Measurements from ENCODE around the gene SMAD3. TPM values are rescaled to one million over a fixed set of nuclear protein-coding genes. Genes with fewer than 3 reads are reported as not detected.
A peak's percentile ranks its signal among the peaks of the same experiment; 100 is the strongest.
"Not testable (repeated sequence)": the region's sequence is repeated elsewhere in the genome, so short reads cannot be mapped to it uniquely, and the experiment has no call there.

SMAD3 gene
- total RNA-seq, 1 donor from 2014 or later: 5.4 TPM

DNA sequence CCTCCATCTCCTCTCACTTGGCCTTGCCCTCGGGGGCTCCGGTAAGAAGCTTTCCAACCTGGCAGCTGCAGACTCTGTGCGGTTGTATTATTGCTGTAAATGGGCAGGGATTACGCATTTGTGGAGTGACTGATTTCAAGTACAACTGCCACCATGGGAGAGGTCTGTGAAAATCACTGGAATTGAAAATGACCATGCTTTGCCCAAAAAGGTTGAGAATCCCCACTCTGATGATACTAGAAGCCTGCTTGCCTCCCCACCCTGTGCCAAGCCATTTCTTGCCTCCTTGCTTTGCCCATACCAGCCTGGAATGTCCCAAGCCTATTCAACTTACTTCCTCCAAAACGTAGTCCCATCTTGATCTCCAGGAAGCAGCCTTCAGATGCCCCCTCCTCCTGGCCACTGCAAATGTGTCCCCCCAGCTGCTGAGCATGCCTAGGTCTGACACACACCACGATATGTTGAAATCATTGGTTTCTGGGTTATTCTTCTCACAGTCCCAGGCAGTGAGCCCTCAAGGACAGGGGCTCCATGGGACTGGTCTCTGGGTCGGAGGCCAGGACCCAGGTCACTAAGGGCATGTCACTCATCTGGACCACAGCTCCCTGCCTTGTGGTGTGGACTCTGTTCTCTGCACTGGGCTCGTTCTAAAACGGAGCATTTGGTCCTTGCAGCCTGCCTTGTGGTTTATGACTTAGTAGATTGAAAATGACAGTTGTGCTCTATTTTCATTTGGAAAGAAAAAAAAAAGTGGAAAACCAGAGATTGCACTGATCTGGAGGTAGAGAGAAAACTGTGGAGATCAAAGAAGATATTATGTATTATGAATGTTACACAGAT lies 42.9 kb downstream of the SMAD3 start:
- DNase-seq (ENCODE audit: low read depth in 2 of 2): no peak

DNA sequence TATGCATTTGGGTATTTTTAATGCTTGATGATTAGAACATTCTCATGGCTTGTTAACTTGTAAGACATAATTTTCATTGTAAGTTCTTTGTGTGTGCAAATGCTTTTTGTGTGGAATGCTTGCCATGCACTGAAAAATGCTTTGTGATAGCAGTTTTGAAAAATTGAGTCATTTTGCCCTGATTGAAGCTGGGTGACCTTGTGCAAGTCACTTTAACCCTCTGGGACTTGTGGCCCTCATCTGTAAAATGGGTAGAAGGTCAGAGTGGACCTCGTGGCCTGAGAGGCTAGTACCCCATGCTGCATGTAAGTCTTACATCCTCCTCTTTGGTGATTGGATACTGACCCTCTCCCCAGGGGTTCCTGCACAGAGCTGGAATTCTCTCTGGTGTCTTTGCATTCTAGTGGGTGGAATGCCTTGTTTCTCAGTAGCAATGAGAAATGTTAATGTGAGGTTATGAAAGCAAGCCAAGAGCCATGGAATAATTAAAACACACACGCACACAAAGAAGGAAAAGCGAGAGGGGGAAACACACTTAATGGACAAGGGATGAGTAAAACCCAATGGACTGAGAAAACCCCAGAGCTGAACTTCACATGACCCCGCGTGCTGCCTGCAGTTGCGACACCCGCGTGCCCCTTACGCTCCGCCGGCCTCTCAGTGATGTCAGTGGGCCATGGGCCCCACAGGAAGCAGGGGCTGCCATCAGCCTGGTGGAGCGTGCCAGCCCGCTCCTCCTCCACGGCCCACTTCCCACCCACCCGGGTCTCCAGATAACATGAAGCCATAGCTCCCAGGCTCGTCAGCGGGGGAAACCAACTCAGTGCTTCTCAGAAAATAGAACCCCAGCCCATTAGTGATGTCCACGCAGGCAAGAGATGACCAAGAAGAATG lies 44.0 kb downstream of the SMAD3 start:
- peak; percentile 85 to 94 for DNase-seq (ENCODE audit: low read depth in 2 of 2)

DNA sequence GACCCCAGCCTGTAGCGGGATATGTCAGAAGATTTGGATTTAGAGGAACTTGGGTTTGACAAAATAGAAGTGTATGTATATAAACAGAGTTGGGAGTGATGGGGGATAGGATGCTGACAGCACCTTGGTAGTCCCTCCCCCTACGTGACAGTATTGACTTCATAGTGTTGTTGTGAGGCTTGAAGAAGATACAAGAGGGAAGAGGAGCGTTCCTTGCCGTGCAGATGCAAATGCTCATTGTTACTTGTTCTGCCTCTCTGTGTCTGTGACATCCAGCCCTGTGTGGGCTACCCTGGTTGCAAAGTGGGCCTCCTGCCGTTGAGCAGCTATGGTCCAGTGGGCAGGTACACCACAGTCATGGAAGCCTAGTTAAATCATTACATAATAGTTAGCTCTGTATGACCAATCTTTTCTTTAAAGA lies 45.0 kb downstream of the SMAD3 start:
- DNase-seq (ENCODE audit: low read depth in 2 of 2): no peak

DNA sequence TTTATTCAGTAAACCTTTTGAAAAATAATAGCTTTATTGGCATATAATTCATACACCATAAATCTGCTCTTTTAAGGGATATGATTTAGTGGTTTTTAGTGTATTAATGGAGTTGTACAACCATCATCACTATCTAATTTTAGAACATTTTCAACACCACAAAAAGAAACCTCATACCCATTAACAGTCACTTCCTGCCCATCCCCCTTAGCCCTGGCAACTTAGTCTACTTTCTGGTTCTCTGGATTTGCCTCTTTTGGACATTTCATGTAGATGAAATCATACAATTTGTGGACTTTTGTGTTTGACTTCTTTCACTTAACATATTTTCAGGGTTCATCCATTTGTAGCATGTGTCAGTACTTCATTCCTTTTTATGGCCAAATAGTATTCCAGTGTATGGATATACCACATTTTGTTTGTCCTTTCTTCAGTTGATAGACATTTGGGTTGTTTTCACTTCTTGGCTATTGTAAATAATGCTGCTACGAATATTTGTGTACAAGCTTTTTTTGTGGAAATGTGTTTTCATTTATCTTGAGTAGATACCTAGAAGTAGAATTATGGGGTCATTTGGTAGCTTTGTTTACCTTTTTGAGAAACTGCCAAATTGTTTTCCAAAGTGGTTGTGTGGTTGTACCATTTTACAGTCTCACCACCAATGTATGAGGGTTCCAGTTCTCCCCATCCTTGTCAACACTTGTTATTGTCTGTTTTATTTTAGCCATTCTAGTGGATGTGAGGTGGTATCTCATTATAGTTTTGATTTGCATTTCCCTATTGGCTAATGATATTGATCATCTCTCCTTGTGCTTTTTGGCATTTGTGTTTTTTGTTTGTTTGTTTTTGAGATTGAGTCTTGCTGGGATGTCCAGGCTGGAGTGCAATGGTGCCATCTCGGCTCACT lies 45.8 kb downstream of the SMAD3 start:
- DNase-seq (ENCODE audit: low read depth in 2 of 2): peak in 1 of 2 donors; percentile 59

DNA sequence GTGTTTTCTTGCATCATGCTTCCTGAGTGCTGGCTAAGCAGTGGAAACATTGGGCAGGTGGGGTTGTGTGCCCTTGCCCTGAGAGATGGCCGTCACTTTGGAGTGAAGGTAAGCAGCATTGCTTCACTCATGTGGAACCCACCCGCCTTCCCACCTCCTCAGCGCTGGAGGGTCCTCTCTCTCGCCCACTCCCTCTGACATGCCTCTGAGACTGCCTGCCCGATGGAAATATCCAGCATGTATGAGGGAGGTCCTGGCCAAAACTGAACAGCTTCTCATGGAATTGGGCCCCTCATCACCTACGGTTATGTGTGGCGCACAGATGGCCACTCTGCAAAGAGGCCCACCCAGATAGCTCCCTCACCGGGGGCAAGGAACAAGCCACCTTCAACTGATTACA lies 48.6 kb downstream of the SMAD3 start:
- no peak for DNase-seq (ENCODE audit: low read depth in 2 of 2)

DNA sequence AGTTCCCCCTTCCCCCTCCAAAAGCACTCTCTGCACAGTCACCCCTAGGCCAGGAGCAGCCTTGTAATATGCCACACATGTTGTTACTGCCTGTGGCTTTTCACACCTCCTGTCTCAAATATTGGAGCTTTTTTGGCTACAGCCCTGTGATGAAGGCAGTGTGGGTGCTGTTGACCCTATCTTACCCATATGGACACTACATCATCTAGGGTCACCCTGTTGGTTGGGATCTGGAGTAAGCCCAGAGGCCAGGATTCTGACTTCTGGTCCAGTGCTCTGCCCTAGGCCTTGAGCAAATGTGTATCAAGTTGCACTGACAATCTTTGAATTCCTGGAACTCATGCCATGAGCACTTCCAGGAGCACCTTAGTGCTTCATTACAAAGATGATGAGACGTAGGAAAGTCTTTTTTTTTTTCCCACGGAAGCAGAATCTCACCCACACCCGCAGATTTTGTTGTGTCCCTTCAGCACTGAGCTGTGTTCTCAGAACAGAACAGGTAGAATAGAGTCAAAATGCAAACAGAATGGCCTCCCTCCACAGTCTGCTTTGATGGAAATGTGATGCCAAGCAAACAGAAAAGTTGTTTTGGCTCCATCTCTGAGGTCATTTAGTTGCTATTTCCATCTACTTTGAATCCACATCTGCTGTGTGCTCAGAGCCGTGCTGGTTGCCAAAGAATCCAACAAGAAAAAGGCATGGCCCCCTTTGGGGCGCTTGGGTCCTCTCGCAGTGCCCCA lies 49.6 kb downstream of the SMAD3 start:
- no peak for DNase-seq (ENCODE audit: low read depth in 2 of 2)

DNA sequence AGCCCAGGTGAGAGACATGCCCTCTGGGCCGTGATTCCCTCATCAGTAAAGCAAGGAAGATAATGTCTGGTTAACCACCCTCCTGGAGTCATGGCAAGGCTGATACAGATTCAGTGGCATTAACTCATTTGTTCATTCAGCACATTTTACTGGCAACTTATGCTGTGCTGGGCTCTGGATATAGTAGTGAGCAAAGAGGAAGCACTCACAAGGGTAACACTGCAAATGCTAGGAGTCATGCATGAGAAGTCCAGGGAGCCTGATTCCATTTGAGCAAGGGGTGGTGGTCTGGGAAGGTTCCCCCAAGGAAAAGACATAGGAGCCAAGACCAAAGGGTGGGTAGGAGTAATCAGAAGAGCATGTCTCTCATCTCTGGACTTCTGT lies 50.2 kb downstream of the SMAD3 start:
- no peak for DNase-seq (ENCODE audit: low read depth in 2 of 2)

DNA sequence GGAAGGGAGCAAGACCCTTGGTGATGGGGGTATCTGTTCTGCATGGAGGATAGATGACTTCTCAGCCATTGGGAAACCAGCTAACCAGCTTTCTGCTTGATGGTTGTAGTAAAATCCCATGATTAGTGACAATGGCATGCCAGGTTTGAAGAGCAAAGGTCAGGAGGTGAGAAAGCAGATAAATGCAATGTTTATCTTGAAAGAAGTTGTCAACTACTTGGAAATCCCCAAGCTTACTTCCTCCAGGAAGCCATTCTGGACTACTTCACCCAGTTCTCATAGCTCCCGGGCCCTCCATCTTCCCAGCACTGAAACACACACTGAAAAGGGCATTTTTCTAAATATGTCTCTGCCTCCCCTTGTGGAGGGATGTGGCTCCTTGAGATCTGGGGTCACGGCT lies 51.3 kb downstream of the SMAD3 start:
- DNase-seq (ENCODE audit: low read depth in 2 of 2): peak in 1 of 2 donors; percentile 81

DNA sequence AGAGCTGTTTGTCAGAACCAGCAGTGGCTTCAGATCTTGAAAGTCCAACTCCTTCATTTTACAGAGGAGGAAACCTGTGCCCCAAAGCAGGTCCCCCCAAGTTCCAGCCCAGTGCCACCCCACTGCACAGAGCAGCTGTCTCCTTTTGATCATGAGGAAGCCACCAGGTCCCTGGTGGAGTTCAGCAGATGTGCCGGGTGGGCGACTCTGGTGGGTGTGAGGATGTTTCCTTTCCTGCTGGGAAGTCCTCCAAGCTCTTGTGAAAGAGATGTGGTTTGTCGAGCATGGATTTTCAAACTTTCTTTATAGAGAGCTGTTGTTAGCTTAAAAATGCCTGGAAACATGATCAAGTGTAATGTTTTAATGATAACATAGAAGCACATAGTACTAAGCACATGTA lies 52.0 kb downstream of the SMAD3 start:
- DNase-seq (ENCODE audit: low read depth in 2 of 2): no peak

DNA sequence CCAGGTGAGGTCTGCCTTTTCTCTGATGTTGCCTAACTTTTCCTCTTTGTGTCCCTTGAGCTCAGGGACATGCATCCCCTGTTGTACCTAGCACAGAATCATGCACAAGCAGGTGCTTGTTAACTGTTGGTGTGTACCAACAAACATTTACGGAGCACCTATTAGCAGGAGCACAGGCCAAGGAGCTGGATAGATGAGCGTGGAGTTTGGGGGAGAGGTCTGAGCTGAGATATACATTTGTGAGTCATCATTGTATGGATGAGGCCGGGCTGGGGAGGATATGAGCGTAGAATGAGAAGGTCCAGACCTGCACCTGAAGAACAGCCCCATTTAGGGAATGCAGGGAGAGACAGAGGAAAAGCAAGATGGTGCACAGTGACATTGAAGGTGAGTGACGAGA lies 53.4 kb downstream of the SMAD3 start:
- no peak for DNase-seq (ENCODE audit: low read depth in 2 of 2)

DNA sequence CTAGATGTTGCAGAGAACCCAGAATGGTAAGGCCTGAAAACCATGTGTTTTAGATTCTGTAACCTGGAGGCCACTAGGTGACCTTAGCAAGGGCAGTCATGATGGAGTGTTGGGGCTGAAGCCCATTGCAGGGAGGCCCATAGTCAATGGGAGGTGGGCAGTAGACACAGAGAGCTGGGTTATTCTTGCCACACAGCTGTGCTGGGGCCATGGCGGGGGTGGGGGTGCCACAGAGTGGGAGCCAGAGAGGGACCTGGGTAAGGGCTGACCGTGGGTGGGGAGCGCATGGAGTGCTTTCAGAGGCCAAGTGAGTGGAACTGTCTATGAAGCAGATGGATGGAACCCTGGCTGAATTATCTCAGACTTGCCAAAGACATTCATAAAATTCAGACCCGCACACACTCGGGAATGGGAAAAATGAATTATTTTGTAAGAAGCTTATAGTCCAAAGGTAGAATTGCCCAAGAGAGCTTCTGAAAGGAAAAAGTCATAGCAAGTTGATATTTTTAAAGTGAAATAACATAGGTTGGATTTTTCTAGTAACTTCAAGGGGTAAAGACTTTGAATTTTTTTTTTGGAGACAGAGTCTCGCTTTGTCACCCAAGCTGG lies 53.9 kb downstream of the SMAD3 start:
- no peak for DNase-seq (ENCODE audit: low read depth in 2 of 2)

DNA sequence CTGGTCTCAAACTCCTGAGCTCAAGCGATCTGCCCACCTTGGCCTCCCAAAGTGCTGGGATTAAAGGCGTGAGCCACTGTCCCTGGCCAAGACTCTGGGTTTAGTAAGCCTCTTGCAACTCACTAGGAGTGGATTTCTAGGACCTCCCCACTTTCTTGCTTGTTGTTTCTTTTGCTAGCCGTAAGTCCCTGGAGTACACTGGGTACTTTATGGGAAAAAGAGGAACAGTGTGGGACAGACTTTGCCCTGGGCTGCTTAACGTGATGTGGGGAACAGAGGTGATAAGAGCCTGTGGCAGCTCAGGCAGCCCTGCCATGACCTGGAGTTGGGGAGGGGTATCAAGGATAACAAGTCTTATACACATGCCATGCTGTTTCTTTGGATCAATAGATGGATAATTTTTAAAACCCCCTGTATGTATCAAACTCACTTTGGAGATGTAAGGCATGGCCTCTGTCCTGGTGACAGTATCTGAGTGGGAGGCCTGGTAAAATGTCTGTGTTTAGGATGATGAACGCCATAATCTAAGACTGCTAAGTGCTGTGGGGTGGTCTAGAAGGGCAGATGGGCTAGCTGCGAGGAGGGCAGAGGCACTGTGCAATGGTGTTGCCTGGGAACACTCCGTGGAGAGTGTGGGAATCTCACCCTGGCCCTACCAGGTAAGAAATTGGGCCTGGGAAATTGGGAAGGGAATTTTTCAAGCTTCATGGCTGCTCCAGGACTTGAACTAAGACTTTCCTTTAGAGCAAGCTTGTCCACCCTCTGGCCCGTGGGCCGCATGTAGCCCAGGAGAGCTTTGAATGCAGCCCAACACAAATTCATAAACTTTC lies 54.8 kb downstream of the SMAD3 start:
- DNase-seq (ENCODE audit: low read depth in 2 of 2): peak in 1 of 2 donors; percentile 32

DNA sequence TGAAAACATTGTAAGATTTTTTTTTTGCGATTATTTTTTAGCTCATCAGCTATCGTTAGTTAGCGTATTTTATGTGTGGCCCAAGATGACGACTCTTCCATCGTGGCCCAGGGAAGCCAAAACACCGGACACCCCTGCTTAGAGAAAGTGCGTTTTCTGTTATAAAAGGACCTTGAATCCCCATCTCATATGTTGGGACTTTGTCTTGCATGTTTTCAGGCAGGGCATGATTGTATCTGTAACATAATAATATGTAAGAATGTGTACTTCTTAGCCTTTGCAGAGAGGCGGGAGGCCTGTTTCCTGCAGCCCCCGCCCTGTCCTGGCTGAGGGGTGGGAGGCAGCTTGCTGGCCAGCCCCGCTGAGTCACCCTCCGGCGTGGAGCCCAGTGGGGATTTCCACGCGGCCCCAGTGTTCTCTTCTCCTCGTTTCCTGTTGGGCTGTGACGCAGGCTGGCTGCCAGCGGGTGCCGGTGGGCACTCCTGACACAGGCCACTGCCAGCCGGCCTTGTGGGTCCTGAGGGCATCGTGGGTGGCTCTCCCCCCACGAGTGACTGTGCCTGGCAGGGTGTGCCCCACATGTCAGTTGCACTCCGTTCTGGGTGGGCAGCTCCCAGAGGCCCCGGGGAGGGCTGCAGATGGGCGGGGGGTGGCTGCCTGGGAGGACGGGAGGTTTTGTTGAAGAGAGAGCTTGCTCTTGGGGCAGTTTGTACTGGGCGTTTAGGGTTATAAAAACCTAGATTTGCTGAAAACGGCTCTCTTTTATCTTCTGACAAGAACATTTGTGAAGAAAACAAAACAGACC lies 55.6 kb downstream of the SMAD3 start:
- DNase-seq (ENCODE audit: low read depth in 2 of 2): peak; percentile 95 to 98

DNA sequence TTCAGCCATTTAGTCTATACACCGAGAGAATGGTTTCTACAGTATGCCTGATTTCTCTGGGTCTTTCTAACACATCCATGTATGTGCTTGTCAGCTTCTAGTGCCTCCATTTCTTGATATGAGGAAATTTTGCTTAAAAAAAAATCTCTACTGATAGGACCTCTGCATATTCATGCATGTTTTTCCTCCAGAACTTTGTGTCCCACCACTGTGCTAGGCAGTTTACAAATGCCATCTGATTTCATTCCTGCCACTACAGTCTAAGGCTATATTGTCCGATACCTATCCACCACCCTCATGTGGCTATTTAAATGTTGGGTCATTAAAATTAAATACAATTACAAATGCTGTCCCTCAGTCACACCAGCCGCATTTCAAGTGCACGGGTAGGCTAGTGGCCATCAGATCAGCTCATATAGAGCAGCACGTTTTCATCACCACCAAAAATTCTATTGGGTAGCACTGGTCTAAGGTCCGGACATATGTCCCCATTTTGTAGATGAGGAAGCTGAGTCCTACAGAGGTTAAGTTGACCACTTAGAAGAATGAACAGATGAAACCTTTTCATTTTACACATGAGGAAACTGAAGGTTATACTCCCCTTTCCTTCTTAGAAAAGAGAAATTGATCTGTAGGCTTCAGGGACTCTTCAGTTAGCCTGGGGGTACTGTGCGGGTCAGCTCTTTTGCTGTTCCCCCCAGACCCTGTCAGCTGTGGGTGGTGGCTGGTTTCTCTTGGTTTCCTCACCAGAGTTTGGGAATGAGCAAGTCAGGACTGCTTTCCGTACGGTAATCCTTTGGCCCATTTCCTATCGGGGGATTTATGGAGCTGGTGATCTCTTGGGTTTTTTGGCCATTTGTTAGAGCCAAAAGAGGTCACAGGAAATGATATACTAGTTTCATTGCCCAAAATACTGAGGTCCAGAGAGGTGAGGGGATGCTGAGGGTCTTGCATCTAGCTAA lies 56.5 kb downstream of the SMAD3 start:
- peak in 1 of 2 donors; percentile 28 for DNase-seq (ENCODE audit: low read depth in 2 of 2)

DNA sequence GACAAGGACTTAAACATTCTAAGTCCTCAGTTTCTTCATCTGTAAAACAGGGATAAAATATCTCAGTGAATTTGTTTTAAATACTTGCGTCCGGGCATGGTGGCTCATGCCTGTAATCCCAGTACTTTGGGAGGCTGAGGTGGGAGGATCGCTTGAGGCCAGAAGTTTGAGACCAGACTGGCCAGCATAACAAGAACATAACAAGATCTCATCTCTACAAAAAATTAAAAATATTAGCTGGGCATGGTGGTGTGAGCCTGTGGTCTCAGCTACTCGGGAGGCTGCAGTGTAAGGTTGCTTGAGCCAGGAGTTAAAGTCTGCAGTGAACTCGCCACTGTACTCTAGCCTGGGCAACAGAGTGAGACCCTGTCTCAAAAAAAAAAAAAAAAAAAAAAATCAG lies 57.4 kb downstream of the SMAD3 start:
- not testable (repeated sequence) for DNase-seq (ENCODE audit: low read depth in 2 of 2)

DNA sequence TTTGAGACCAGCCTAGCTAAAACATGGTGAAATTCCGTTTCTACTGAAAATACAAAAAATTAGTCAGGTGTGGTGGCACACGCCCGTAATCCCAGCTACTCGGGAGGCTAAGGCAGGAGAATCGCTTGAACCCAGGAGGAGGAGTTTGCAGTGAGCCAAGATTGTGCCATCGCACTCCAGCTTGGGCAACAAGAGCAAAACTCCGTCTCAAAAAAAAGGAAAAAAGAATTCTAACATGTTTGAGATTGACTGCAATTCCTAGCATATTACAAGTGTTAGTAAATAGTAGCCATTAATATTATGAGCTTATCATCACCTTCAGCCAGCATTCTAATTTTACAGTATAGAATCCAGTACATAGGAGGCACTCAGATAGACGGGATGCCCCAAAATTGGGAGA lies 57.9 kb downstream of the SMAD3 start:
- DNase-seq (ENCODE audit: low read depth in 2 of 2): not testable (repeated sequence)

DNA sequence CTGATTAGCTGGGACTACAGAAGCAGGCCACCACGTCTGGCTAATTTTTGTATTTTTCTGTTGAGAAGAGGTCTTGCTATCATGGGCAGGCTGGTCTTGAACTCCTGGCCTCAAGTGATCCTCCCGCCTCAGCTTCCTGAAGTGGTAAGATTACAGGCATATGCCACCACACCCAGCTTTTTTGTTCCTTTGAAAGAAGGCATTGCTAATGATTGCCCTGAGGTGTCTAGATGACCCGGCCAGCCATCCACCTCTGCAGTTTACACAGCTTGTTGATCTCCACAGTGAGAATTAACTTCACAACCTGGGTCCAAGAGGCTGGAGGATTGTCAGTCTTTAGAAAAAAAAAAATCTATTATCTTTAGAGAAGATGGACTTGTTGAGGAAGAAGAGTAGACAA lies 58.7 kb downstream of the SMAD3 start:
- DNase-seq (ENCODE audit: low read depth in 2 of 2): no peak

All from lung microvascular endothelial cell (primary cell).